GM23248 (cell line): ENCODE measurements around the gene CTBP2. TPM values are rescaled to one million over a fixed set of nuclear protein-coding genes. Genes with fewer than 3 reads are reported as not detected.

Source experiments
- DNase-seq: peaks from one replicate; pipeline ENCODE4 v3.0.0-alpha.2; 2015
- H2AFZ ChIP-seq: fragments of 200-600 bp; sonication (generic); 2 replicates; pipeline ENCODE4 v1.6.1; 2016; ENCODE audit warnings: antibody characterized with exemption
- H3F3A ChIP-seq: fragments of 200-600 bp; sonication (generic); 2 replicates; pipeline ENCODE4 v1.6.1; 2016; ENCODE audit warnings: mild to moderate bottlenecking, antibody characterized with exemption, mixed run types; ENCODE audit not compliant: insufficient read depth
- H3K27ac ChIP-seq: fragments of 200-600 bp; sonication (generic); 2 replicates; pipeline ENCODE4 v1.5.1; 2016; ENCODE audit warnings: mild to moderate bottlenecking
- H3K27me3 ChIP-seq: fragments of 200-600 bp; sonication (generic); replicated peaks from 2 replicates; pipeline ENCODE4 v1.6.1; 2016; ENCODE audit warnings: mild to moderate bottlenecking; ENCODE audit not compliant: insufficient read depth
- H3K36me3 ChIP-seq: fragments of 200-600 bp; sonication (generic); 2 replicates; pipeline ENCODE4 v1.6.1; 2016; ENCODE audit warnings: low read depth, mild to moderate bottlenecking
- H3K4me1 ChIP-seq: fragments of 200-600 bp; sonication (generic); 2 replicates; pipeline ENCODE4 v1.6.1; 2016; ENCODE audit warnings: mild to moderate bottlenecking; ENCODE audit not compliant: insufficient read depth
- H3K4me2 ChIP-seq: fragments of 200-600 bp; sonication (generic); one replicate; pipeline ENCODE4 v1.6.1; 2016; ENCODE audit warnings: mild to moderate bottlenecking; ENCODE audit not compliant: unreplicated experiment
- H3K4me3 ChIP-seq: fragments of 200-600 bp; sonication (generic); 2 replicates; pipeline ENCODE4 v1.5.1; 2016; ENCODE audit warnings: mild to moderate bottlenecking
- H3K79me2 ChIP-seq: fragments of 200-600 bp; sonication (generic); 2 replicates; pipeline ENCODE4 v1.6.1; 2016; ENCODE audit warnings: mild to moderate bottlenecking; ENCODE audit not compliant: insufficient read depth
- H3K9ac ChIP-seq: fragments of 200-600 bp; sonication (generic); 2 replicates; pipeline ENCODE4 v1.6.1; 2016; ENCODE audit warnings: mild to moderate bottlenecking
- H3K9me2 ChIP-seq: fragments of 200-600 bp; sonication (generic); 2 replicates; pipeline ENCODE4 v1.6.1; 2016; ENCODE audit warnings: mixed run types, mild to moderate bottlenecking, moderate library complexity; ENCODE audit not compliant: insufficient read depth
- H3K9me3 ChIP-seq: fragments of 200-600 bp; sonication (generic); one replicate; pipeline ENCODE4 v1.6.1; 2017; ENCODE audit warnings: low read depth
- H4K20me1 ChIP-seq: fragments of 200-600 bp; sonication (generic); 2 replicates; pipeline ENCODE4 v1.6.0; 2016; ENCODE audit not compliant: insufficient read depth
- EZH2 ChIP-seq: fragments of 200-600 bp; sonication (generic); IDR thresholded peaks from 2 replicates; pipeline ENCODE4 v1.6.1; 2018; ENCODE audit warnings: antibody characterized with exemption, mild to moderate bottlenecking; ENCODE audit not compliant: insufficient read depth, poor library complexity, severe bottlenecking
- EZH2phosphoT487 ChIP-seq: fragments of 200-600 bp; sonication (generic); IDR thresholded peaks from 2 replicates; pipeline ENCODE4 v1.6.1; 2018; ENCODE audit warnings: antibody characterized with exemption, moderate library complexity, mild to moderate bottlenecking, low read depth; ENCODE audit not compliant: insufficient read depth
- WGBS, 2 experiments: methylation state at CpG; one replicate each; pipeline ENCODE4 v1.1.6; 2015 to 2017; ENCODE audit warnings: low lambda C conversion rate in 2 of 2, low coverage in 1 of 2; ENCODE audit errors: missing lambda C conversion rate in 2 of 2; 5-methylcytosine and 5-hydroxymethylcytosine counted together
- in situ Hi-C: fragments of 300-500 bp; cut with MboI; formaldehyde crosslinking; loops from 2 replicates; pipeline ENCODE4 v1.15.0; 2020
- polyA plus RNA-seq: library from polyadenylated mRNA; unstranded; fragments of >200 nt; fragmentation: Nextera tagmentation; extraction: Ambion mirVana; gene quantifications from 2 replicates; pipeline ENCODE4 v1.2.1, GENCODE V29; 2016
- total RNA-seq: library from RNA; depleted of rRNA; stranded (reverse); fragments of >200 nt; shearing (Covaris generic); gene quantifications from 2 replicates; pipeline ENCODE4 v1.2.3, GENCODE V29; 2014

CTBP2 gene
- total and polyA plus RNA-seq, 2 experiments from 2014 or later = 52.0 to 65.5 TPM

- no peaks in the 10 kb centered on the region for H3K9me2 ChIP-seq
- no peaks in the 10 kb centered on the region for H3K27me3 ChIP-seq
- DNase-seq = no peak
- no peaks in the 10 kb centered on the region; the same call in none of the 2 replicates for H3F3A ChIP-seq
- H3K4me3 ChIP-seq = no peak overlapping the region
- TF ChIP-seq EZH2 (no peak), EZH2phosphoT487 (no peak)
- peaks cover 96% of the 10 kb centered on the region for H3K79me2 ChIP-seq
- peaks cover 18% of the 10 kb centered on the region; the same call in 1 of the 2 replicates for H3K36me3 ChIP-seq
- H3K4me2 ChIP-seq = no peak overlapping the region
- WGBS, 2 experiments = 88 to 89% methylated on average over 7 of the region's 7 CpGs
- H4K20me1 ChIP-seq = no peaks in the 10 kb centered on the region
- no peak overlapping the region for H3K27ac ChIP-seq
- H3K4me1 ChIP-seq = no peaks in the 10 kb centered on the region
- no peaks in the 10 kb centered on the region for H3K9me3 ChIP-seq
- no peak overlapping the region for H2AFZ ChIP-seq
- in situ Hi-C loops = no loop called here
- H3K9ac ChIP-seq = no peak overlapping the region
Measured at GRCh38 chr10:124972637-124973036, 187.7 kb downstream of the CTBP2 start.

- Histone ChIP-seq H3K27me3 (no peaks in the 10 kb centered on the region), H3K79me2 (peaks cover 98% of the 10 kb centered on the region), H3K9me2 (no peaks in the 10 kb centered on the region), H3K36me3 (peaks cover 27% of the 10 kb centered on the region; the same call in 1 of the 2 replicates), H3K4me1 (no peaks in the 10 kb centered on the region), H3K27ac (no peak overlapping the region), H3F3A (no peaks in the 10 kb centered on the region; the same call in none of the 2 replicates), H2AFZ (no peak overlapping the region), H3K4me3 (no peak overlapping the region), H4K20me1 (no peaks in the 10 kb centered on the region), H3K9ac (no peak overlapping the region), H3K4me2 (no peak overlapping the region), H3K9me3 (no peaks in the 10 kb centered on the region)
- no peak for TF ChIP-seq EZH2
- TF ChIP-seq EZH2phosphoT487 = no peak
- DNase-seq = no peak
- WGBS, 2 experiments = 38 to 39% methylated on average over 2 of the region's 2 CpGs
- in situ Hi-C loops = no loop called here
Measured at GRCh38 chr10:124971276-124971675, 189.1 kb downstream of the CTBP2 start.

GRCh38 chr10:124967255-124967654 lies 193.1 kb downstream of the CTBP2 start:
- 97 to 100% methylated on average over 2 of the region's 2 CpGs for WGBS, 2 experiments
- H3K9me3 ChIP-seq = no peaks in the 10 kb centered on the region

GRCh38 chr10:124966008-124966407 lies 194.4 kb downstream of the CTBP2 start:
- Histone ChIP-seq H2AFZ (no peak overlapping the region), H3K4me1 (peaks cover 7% of the 10 kb centered on the region), H3K79me2 (peaks cover 100% of the 10 kb centered on the region), H3K4me2 (no peak overlapping the region), H3K9me2 (no peaks in the 10 kb centered on the region), H3K9ac (no peak overlapping the region), H3K9me3 (no peaks in the 10 kb centered on the region), H3K27me3 (no peaks in the 10 kb centered on the region), H3K36me3 (peaks cover 11% of the 10 kb centered on the region; the same call in 1 of the 2 replicates), H4K20me1 (peaks cover 5% of the 10 kb centered on the region; the same call in 1 of the 2 replicates), H3K4me3 (no peak overlapping the region), H3K27ac (no peak overlapping the region), H3F3A (0 out of 2 replicates have a peak, but pooled peaks cover 4% of the 10 kb centered on the region)
- in situ Hi-C loops = no loop called here
- WGBS, 2 experiments = 78 to 83% methylated on average over 5 of the region's 5 CpGs
- TF ChIP-seq EZH2 (no peak), EZH2phosphoT487 (no peak)
- no peak for DNase-seq

More at GRCh38 chr10:124967255-124967654, 193.1 kb downstream of the CTBP2 start:
- in situ Hi-C loops = no loop called here
- H3K4me1 ChIP-seq = no peaks in the 10 kb centered on the region
- peaks cover 100% of the 10 kb centered on the region for H3K79me2 ChIP-seq
- peaks cover 17% of the 10 kb centered on the region; the same call in 1 of the 2 replicates for H3K36me3 ChIP-seq
- no peak overlapping the region for H3K4me2 ChIP-seq
- no peak overlapping the region for H3K4me3 ChIP-seq
- TF ChIP-seq EZH2 (no peak), EZH2phosphoT487 (no peak)
- H3F3A ChIP-seq = no peaks in the 10 kb centered on the region; the same call in none of the 2 replicates
- H3K9ac ChIP-seq = no peak overlapping the region
- peaks cover 5% of the 10 kb centered on the region; the same call in 1 of the 2 replicates for H4K20me1 ChIP-seq
- no peak overlapping the region for H2AFZ ChIP-seq
- no peak for DNase-seq
- no peaks in the 10 kb centered on the region for H3K27me3 ChIP-seq
- no peak overlapping the region for H3K27ac ChIP-seq
- no peaks in the 10 kb centered on the region for H3K9me2 ChIP-seq
